ENCODE results near the gene ARFIP1. TPM values are rescaled to one million over a fixed set of nuclear protein-coding genes. Genes with fewer than 3 reads are reported as not detected.

Gene ARFIP1
- total and polyA plus RNA-seq, 9 of the 15 experiments (the other 6 are each of a cell fraction or from before 2014, with no cell fraction given) = 14.1 to 25.1 (median 20.9) TPM

GRCh38 chr4:152935631-152936445, 156.1 kb downstream of the ARFIP1 start, which contains the start of gene FHDC1 (continued):
- TF ChIP-seq CCAR2 (IDR thresholded peaks at IDR 0.05; ENCODE audit: low read depth, low read length) (no peak), MIER1 (IDR thresholded peaks at IDR 0.05; ENCODE audit: low read depth) (no peak), L3MBTL2 (IDR thresholded peaks at IDR 0.05) (no peak), FOXA1 (IDR thresholded peaks at IDR 0.05; ENCODE audit: borderline replicate concordance) (no peak), REST (IDR thresholded peaks at IDR 0.05; ENCODE audit: borderline replicate concordance) (peak; percentile 30; the same call in 1 of the 2 replicates), REST (CRISPR knock-in tag; IDR thresholded peaks at IDR 0.05; ENCODE audit: low read depth) (no peak), TCF7L2 (IDR thresholded peaks at IDR 0.05; ENCODE audit: low read depth, low read length) (no peak), ZC3H11A (IDR thresholded peaks at IDR 0.05; ENCODE audit: low read depth, low read length) (no peak), CBX8 (IDR thresholded peaks at IDR 0.05; ENCODE audit: borderline replicate concordance, extremely low read depth, low read depth, low read length, poor library complexity, severe bottlenecking) (no peak), RBBP5 (IDR thresholded peaks at IDR 0.05; ENCODE audit: borderline replicate concordance, insufficient read depth, low read length, poor library complexity, severe bottlenecking) (no peak), POLR2G (IDR thresholded peaks at IDR 0.05; ENCODE audit: low read depth, low read length) (peak; percentile 31; the same call in 1 of the 2 replicates), SNRNP70 (optimal IDR thresholded peaks at IDR 0.05; ENCODE audit: low read depth, low read length) (no peak), HDAC1 (IDR thresholded peaks at IDR 0.05) (0 out of 4 replicates have a peak, but pooled peaks of 1 of the 2 experiments have one; percentile 26)
